ENCODE measurements around the gene LRRC47. TPM values are rescaled to one million over a fixed set of nuclear protein-coding genes. Genes with fewer than 3 reads are reported as not detected.

The LRRC47 gene
- total RNA-seq, 1 experiment from 2014 or later: 65.1 TPM

DNA sequence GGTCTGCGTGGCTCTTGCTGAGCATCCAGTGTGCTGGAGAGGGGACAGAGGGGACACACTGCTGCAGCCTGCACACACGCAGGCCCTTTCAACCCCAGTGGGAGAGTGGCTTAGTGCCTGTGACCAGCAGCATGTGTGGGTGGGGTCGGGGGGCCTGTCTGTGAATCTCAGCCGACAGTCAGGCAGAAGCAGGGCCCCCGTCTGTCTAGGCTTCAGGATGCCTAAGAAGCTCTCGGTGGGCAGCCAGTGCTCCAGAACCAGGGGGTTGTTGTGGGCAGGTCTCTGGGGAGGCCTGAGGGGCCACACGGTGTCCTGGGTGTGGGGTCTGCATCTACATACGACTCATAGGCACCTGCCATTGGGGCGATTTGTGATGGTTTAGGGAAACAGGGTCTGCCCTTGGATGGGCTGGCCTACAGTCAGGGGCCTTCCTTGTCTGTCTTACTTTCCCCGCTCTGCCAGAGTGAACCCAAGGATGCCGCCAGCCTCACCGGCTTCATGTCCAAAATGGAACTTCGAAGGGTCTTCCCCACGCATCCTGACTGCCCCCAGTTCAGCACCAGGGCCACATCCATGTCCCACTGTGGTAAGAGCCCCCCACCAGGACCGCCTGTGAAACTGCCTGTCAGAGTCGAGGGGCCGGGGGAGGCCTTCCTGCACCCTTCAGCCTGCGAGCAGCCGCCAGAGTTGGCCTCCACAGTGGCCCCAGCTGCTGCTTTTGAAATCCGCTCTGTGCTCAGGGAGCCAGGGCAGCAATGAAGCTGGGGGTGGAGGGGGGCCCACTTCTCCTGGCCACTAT, 42.4 kb downstream of the LRRC47 start:
- Histone ChIP-seq H4K20me1 (ENCODE audit: control insufficient read depth, insufficient read depth, insufficient read length) (no peaks in the 10 kb centered on the region), H3K23me2 (ENCODE audit: insufficient read length, low read depth, low read length, poor library complexity, severe bottlenecking) (no peaks in the 10 kb centered on the region), H3K4ac (ENCODE audit: low read depth, low read length) (no peak overlapping the region), H3K23ac (ENCODE audit: insufficient read length, low read depth, low read length) (no peak overlapping the region), H3K79me2 (ENCODE audit: insufficient read depth, low read length) (no peaks in the 10 kb centered on the region), H2AFZ (ENCODE audit: low read length) (no peak overlapping the region), H2BK20ac (ENCODE audit: low read depth, low read length, poor library complexity, severe bottlenecking) (no peak overlapping the region), H2AK5ac (ENCODE audit: insufficient read length, low read length) (no peak overlapping the region), H3K27ac (ENCODE audit: insufficient read length, low read depth, low read length) (no peak overlapping the region), H2BK15ac (ENCODE audit: low read depth, low read length) (no peak overlapping the region; the same call in 1 of the 2 replicates), H2BK120ac (ENCODE audit: low read depth, low read length, poor library complexity, severe bottlenecking) (no peak overlapping the region), H3T11ph (ENCODE audit: low read length) (no peak overlapping the region), H4K91ac (ENCODE audit: insufficient read length, low read depth, low read length) (no peak overlapping the region), H3K79me1 (ENCODE audit: insufficient read depth, low read depth, low read length, poor library complexity, severe bottlenecking) (no peaks in the 10 kb centered on the region), H3K4me1 (ENCODE audit: insufficient read depth, low read length) (no peaks in the 10 kb centered on the region), H3K27me3 (ENCODE audit: insufficient read depth, low read length) (no peaks in the 10 kb centered on the region; the same call in 1 of the 2 replicates), H2BK5ac (ENCODE audit: insufficient read length, low read length) (no peak overlapping the region), H3K56ac (ENCODE audit: insufficient read length, low read depth, low read length) (no peak overlapping the region), H3K9ac (ENCODE audit: extremely low read depth, insufficient read length, low read length) (no peak overlapping the region), H3K14ac (ENCODE audit: insufficient read depth, low read length) (no peak overlapping the region; the same call in 1 of the 2 replicates), H4K8ac (replicated peaks; ENCODE audit: insufficient read length, low read depth, low read length) (no peak overlapping the region), H3K9me3 (ENCODE audit: control insufficient read depth, low read depth, low read length) (no peaks in the 10 kb centered on the region), H4K5ac (ENCODE audit: insufficient read length, low read depth, low read length) (no peak overlapping the region), H3K18ac (ENCODE audit: insufficient read length, low read depth, low read length) (no peak overlapping the region), H3K4me2 (ENCODE audit: insufficient read depth, insufficient read length, low read length) (no peak overlapping the region), H2BK12ac (ENCODE audit: insufficient read length, low read depth, low read length) (no peak overlapping the region)
- H3K27me3 Mint-ChIP-seq (ENCODE audit: low read depth): peaks cover 44% of the 10 kb centered on the region
- DNase-seq: no peak
- TF ChIP-seq, protein P1, sequence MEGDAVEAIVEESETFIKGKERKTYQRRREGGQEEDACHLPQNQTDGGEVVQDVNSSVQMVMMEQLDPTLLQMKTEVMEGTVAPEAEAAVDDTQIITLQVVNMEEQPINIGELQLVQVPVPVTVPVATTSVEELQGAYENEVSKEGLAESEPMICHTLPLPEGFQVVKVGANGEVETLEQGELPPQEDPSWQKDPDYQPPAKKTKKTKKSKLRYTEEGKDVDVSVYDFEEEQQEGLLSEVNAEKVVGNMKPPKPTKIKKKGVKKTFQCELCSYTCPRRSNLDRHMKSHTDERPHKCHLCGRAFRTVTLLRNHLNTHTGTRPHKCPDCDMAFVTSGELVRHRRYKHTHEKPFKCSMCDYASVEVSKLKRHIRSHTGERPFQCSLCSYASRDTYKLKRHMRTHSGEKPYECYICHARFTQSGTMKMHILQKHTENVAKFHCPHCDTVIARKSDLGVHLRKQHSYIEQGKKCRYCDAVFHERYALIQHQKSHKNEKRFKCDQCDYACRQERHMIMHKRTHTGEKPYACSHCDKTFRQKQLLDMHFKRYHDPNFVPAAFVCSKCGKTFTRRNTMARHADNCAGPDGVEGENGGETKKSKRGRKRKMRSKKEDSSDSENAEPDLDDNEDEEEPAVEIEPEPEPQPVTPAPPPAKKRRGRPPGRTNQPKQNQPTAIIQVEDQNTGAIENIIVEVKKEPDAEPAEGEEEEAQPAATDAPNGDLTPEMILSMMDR (conservative IDR thresholded peaks at IDR 0.05): no peak
- H3K36me3 Mint-ChIP-seq (ENCODE audit: insufficient read depth in 1 of 3, low read depth in 3 of 3): no peaks in the 10 kb centered on the region
- no CpG with 5 or more reads among the region's 20 CpGs for WGBS (ENCODE audit: extremely low coverage, insufficient read length, low lambda C conversion rate)
- H3K9me3 Mint-ChIP-seq: no peaks in the 10 kb centered on the region; a peak in 1 of 5 replicates
- H3K4me3 Mint-ChIP-seq: no peak overlapping the region
- H3K27ac Mint-ChIP-seq: no peak overlapping the region
- no peaks in the 10 kb centered on the region for H3K4me1 Mint-ChIP-seq
